NCI-H146 (cell line): ENCODE measurements around the gene C10orf143.
"Not testable (repeated sequence)": the region's sequence is repeated elsewhere in the genome, so short reads cannot be mapped to it uniquely, and the experiment has no call there.

Experiments used
- DNase-seq: peaks from one replicate; lab custom pipeline; 2025; lab: John Stamatoyannopoulos, UW

Gene C10orf143

DNA sequence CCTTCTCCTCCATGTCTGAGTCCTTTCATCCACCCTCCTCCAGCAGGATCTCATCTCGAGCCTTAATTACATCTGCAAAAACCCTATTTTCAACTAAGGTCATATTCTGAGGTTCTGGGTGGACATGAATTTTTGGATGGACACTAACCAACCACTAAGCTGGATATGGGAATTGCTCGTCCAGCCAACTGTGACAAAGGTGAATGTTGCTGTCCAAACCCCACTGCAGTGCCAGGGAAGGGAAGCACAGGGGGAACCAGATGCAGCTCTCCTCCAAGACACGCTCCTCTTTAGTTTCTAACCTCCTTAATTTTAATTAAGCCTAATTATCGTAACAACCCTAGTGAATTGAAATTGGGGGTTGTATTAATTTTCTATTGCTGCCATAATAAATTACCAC is 81.4 kb downstream of the C10orf143 start:
- no peak for DNase-seq

DNA sequence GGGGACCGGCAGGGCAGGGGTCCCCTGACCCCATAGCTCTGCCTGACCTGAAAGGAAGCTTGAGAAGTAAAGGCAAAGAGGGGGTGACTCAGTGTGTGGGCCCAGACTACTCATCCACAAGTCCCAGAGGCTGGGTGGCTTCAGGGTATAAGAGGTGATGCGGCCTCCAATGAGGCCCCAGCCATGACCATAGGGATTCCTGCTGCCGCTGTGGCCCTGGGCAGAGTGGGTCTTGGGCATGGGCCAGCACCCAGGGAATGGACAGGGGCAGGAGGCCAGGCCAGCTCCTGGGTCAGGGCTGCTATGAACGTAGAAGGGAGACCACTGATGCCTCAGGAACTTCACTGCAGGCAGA is 82.2 kb downstream of the C10orf143 start:
- DNase-seq: no peak

DNA sequence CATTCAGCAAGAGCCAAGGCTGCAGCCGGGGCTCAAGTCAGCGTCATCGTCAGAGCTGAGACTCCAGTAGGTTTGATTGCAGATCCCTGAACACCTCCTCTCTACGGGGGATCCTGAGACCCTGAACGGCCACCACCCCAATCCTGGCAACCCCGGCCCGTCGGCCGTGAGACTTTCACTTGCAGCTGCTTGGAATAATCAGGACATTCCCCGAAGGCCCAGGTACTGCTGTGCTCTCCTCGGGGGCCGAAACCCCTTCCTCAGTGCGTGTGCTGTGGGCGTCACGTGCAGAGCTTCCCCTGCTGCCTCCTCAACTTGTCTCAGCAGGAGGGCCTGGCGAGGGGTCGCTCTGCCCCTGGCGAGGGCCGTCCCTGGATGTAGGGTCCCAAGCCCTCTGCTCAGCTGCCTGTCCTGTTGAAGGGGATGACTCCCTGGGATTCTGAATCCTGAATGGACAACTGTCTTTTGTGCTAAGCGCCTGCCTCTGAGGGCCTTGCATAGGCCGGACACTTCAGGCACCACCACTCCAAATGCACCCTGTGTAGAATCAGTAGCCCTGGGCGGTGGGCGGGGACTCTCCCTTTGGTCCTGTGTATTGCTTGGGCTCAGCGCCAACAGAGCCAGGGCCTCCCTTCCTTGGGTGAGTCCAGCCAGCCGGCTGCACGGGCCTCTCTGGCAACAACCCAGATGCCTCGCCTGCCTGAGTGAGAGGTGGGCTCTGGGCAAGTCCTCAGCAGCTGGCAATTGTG is 82.7 kb downstream of the C10orf143 start:
- DNase-seq: peak; percentile 19

DNA sequence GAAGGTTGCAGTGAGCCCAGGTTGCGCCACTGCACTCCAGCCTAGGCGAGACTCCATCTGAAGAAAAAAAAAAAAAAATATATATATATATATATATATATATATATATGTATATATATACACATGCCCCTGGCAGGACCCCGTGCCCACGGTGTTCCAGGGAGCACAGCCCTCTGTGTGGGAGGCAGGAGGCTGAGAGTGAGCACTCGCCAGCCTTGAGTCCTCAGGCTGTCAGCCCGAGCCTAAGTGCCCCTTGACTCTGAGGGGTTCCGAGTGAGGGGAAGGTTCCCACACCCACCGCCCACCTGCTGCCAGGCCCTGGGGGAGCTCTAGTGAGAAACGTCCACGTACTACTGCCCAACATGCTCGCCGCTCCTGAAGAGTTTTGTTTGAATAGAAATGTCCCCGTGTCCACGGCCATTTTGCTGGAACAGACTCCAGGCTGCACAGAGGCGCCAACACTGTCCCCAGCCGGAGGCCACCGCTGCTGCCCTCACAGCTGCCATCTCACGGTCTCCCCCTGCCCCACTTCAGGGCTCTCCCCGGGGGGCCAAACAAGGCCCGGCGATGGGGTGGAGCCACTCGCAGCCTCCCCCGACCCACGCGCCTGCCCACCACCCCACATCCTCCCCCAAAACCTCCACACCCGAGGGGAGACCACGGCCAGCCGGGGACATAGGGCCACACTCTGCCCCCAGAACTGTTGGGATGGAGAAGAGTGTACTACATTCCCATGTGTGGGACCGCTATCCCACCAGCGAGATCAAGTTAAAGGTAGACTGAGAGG is 83.8 kb downstream of the C10orf143 start:
- no peak for DNase-seq

DNA sequence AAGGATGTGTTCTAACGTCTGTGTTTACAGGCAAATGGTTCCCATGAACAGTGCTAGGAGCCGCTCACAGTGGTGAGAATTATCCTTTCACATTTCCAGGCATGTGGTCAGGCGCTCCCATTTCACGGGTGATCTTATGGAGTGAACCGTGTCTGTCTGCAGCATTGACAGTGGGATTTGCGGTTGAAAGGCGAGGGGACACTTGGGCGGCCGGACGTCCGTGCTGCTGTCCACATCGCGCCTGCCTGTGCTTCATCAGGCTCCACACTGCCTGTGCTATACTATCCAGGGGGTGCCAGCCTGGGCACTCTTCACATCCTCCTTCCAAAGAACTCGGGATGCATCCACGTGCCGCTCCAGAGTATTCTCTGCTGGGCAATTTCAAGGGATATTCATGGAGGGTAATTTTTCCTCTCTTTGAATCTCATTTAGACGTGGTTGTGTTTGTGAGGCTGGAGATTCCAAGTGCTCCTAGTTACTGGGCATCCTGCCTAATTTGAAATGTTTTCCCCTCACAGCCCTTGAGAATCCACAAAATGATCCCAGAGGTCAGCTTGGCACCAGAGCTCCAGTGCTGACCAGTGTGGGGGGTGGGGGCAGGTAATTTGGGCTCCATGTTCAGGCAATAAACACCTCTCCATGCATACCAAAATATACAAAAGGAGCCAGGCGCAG is 84.7 kb downstream of the C10orf143 start:
- no peak for DNase-seq

DNA sequence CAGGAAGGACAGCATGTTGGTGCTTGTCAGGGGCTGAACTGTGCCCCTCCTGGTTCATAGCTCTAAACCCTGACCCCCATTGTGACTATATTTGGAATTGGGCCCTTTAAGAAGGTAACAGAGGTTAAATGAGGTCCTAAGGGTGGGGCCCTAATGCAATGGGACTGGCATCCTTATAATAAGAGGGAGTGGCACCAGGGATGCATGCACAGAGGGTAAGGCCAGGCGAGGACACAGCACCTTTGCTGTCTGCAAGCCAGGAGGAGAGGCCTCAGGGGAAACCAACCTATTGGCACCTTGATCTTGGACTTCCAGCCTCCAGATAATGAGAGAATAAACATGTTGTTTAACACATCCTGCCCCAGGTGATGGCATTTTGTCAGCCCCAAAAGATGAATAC is 85.3 kb downstream of the C10orf143 start:
- no peak for DNase-seq

DNA sequence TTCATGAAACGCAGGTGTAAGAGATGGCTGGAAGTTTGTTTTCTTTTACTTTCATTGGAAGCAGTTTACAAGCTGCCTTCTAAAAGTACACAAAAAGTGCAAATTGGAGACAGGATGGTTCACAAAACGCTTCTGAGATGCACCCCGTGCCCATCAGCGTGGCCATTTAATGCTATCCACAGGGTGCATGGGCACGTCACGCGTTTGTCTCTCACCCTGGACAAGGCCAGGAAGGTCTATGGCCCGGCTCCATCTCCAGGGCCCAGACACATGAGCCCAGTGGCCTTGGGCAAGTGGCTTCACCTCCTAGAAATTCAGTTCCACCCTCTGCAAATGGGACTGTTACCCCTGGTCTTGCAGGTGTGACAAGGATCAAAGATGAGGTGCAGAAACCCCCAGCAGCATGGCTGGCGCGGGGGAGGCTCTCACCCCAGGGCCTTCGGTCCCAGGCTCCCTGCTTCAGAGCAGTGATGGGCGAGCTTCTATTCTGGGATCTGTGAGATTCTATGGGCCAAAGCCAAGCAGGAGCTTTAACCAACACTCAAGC is 85.8 kb downstream of the C10orf143 start:
- DNase-seq: no peak

DNA sequence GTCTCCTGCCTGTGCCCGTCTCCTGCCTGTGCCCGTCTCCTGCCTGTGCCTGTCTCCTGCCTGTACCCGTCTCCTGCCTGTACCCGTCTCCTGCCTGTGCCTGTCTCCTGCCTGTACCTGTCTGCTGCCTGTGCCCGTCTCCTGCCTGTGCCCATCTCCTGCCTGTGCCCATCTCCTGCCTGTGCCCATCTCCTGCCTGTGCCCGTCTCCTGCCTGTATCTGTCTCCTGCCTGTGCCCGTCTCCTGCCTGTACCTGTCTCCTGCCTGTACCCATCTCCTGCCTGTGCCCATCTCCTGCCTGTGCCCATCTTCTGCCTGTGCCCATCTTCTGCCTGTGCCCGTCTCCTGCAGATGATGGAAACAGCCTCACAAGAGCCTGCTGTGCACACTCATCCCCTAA is 86.3 kb downstream of the C10orf143 start:
- not testable (repeated sequence) for DNase-seq

DNA sequence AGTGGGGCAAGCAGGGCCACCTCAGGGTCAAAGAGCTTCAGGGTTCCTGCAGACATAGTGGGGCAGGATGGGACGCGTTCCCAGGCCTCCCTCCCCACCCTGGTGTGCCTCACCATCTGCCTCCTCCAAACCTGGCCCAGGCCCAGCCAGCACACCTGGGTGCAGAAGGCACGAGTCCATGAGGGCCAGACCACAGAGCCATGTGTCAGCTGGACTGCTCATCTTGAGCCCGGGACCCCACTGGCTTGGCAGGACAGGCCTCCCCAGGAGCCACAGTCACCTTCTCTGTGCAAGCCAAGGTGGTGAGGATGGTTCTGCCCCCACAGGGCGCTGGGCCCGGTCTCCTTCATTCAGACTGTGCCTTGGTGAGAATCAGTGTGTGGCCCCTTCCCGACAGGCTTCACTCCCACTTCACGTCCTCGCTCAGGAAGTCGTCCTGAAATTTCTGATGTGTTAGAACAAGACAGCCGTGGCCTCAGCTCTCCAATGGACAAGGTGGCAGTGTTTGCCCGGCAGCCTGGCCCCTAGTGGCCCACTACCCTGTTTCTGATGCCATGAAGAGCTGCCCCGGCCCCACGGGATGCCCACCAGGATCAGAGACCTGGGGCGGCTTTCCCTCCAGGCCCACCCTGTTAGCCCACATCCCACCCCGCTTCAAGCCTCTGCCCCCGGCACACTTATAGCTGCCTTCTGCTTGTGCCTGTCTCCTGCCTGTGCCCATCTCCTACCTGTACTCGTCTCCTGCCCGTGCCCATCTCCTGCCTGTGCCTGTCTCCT is 87.0 kb downstream of the C10orf143 start:
- no peak for DNase-seq

DNA sequence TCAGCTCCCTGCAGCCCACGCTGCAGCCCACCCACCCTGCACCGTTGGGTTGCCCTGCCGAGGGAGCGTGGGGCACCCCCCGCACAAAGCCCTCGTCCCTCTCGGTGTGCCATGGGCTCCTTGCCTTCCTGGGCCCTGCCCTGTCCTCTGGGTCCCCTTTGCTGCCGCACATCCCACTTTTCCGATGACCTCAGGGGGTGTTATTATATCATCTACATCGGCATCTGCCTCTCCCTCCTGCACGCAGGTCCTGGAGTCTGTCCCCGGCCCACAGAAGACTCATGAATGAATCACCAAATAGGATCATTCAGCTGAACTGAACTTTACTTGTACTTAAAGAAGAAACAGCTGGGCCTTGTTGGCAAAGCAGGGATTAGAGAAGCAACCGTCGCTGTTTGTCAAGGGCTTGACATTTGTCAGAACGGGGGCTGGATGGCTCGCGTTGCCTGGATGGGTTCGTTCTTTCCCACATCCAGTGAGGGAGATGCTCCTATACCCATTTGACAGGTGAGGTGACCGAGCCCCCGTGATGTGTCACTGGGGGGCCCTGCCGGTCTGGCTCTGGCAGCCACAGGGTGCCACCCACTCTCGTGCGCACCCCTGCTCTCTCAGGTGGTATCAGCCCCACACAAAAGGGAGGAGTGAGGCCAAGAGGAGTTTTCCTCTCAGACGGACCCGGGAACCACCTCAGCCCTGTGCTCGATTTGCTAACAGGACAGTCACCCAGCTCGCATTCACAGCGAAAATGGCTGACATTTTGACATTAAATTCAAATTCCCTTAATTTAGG is 87.9 kb downstream of the C10orf143 start:
- DNase-seq: no peak

DNA sequence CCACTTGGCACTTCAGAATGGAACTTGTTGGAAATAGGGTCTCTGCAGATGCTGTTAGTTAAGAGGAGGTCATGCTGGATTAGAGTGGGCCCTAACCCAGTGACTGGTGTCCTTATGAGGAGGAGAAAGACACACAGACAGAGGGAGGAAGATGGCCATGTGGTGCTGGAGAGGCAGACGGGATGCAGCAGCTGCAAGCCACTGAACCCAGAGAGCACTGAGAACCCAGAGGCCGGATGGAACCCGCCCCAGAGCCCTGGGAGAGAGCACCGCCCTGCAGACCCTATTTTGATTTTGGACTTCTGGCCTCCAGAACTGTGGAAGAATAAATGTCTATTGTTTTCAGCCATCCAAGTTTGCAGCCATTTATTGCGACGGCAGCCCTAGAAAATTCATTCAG is 88.5 kb downstream of the C10orf143 start:
- no peak for DNase-seq

DNA sequence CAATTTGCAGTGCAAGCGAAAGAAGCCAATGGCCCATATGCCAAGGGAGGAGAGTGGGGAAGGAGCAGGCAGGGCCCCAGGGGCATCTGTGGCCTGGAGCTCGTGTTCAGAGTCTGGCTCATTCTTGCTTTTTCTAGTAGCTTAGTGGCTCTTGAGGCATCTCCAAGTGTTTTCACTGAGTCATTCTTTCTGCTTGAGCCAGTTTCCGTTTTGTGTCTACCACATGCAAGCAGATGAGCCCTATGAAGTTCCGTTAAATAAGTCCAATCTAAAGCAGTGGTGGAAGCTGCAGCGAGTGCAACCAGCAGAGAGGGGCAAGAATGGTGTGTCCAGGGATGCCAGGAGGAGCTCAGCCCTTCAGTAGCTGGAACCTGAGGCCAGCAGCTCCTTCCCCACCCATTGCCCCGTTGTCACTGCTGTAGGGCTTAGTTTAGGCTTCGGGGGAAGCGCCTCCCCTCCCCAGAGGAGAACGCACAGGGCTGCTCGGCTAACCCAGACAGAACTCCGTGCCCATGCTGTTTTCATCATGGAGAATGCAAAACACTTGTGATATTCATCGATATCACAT is 89.2 kb downstream of the C10orf143 start:
- DNase-seq: no peak

DNA sequence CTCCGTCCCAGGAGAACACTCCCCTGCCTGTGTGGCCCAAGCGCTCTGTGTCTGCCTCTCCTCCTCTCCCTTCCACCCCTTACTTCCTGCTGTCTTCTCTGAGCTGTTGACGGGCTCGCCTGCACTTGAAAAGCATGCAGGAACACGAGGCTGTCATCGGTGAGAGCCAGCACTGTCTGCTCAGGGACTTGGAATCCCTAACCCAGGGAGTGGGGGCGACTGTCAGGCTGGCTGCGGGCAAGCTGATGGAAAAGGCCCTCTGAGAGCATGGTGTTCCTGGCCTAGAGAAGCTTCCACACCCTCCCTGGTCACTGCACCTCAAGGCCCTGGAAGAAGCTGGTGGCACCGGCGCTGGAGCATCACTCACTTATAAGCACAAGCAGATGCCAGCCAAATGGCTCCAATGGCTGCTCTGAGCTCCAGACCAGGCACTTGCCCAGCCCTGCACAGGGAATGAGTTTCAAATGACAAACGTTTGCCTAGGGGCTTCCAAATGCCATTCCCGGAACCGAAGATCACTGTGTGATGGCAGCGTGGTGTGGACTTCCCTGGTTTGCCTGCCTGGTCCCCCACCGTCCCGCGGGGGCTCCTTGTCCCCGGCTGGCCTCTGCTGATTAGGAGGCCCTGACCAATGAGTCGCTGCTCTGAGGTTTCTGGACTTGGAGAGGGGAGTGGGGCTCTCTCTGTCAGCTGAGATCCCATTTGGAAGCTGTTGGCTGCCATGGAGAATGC is 89.8 kb downstream of the C10orf143 start:
- DNase-seq: no peak

DNA sequence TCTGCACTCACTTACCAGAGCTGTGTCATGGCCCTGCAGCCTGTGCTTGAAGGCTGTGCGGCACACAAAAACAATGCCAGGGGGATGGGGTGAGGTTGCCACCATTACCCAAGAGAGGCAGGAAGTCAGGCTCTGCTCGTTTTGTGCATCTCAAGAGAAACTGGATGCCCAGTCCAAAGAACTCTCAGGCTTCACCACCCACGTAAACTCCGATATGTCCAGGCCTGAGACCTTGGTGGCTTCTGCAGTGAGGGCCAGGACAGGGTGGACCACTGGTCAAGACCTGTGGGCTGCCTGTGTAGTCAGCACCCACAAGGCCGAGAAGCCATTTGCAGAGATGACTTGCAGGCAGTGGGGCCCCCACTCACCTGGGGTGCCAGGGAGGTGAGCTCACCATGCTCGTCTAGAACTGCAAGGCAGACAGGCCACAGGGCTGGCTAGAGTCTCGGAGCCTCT is 91.9 kb downstream of the C10orf143 start:
- DNase-seq: no peak

DNA sequence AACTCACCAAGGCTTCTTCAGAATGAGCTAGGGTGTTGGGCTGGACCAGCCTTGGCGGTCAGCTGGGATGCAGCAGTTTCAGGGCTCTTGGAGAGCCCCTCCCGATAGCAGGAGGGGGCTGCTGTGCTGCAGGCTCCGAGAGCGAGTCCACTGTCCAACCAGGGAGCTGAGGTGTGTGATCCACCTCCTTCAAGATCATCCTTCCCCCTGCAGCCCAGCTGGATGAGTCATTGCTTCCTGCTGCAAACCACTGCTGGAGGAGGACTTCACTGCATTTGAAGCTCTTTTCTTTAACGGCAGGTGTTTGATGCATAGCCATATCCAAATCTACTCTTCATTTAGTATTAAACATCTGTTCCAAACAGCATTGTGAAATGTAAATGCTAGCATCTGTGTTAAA is 92.4 kb downstream of the C10orf143 start:
- DNase-seq: no peak

DNA sequence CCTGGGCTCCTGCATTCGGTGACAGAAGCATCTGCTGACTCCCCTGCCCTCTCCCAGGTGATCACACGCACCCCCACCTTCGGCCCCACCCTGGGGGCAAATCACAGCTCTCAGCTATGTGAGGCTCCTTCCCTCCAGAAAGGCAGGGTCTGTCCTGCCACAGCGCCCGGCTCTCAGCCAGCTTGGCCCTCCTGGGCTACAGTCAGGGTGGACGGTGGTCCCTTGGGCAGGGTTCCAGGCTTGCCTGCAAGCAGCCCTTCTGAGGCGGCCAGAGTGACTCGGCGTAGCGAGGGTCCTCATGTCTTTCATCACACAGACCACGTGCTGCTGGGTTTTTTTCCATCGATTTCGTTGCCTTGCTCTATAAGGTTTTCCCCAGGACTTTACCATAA is 93.0 kb downstream of the C10orf143 start:
- no peak for DNase-seq

DNA sequence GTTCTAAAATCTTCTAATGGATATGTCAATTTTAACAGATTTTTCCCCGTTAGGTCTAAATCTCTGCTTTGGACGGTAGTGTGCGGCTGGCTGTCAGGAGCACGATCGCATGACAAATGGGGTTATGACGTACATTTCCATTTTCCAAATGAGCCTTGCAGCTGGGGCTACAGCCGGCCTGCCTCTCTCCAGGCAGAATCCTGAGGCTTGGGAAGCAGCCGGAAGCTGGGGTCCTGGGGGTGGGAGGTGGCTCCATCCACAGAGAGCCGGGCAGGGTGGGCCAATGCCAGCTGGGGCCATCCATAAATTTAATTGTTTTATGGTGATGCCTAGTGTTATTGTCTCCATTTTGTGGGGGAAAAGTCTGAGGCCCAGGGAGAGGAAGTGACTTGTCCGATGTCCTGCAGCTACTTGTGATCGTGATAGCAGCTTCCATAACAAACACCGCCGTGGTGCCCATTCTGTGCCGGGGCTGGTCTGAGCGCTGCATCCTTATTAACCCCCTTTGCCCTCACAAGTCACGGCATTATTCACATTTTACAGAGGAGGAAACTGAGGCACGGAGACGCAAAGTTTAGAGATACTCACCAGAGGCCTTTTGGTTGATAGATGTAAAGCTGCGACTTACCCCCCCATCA is 93.5 kb downstream of the C10orf143 start:
- no peak for DNase-seq

DNA sequence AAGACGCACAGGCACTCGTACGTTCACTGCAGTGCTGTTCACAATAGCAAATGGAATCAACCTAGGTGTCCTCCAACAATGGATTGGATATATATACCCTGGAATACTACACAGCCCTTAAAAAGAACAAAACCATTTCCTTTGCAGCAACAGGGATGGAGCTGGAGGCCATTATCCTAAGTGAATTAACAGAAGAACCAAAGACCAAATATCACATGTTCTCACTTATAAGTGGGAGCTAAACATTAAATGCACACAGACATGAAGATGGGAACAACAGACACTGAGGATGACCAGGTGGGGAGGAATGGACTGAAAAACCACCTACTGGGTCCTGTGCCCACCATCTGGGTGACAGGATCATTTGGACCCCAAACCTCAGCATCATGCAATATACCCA is 94.5 kb downstream of the C10orf143 start:
- no peak for DNase-seq

DNA sequence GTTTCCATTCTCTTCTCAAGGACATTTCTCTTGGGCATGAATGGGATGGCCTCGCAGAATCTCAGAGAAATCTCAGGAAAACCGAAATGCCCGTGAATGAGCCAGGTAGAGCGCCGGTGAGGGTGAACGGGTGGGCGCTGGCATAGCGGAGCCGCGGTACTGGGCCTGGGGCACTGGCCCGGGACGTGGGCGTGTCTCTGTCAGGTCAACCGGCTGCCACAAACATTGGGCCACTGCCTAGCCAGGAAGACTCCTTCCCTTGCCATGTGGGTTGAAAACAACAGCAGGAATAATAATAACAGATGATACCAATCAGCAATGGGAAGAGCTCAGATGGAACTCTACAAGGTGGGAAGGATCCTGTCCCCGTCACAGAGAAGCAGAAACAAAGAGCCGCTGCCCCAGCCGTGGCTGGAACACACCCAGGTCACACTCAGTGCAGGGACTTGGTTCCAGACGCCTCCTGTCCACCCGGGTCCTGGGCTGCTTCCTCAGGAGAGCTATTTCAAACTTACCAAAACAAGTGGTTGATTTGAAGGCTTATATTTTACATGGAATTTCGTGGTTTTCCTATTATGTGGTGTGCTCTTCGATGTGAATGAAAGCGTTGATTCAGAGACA is 95.4 kb downstream of the C10orf143 start:
- DNase-seq: no peak
